GM12892 (cell line): ENCODE measurements around the gene COL20A1.

Experiments used
- POLR2A ChIP-seq: IDR thresholded peaks from 2 replicates; pipeline ENCODE4 v1.6.1; 2011; ENCODE audit warnings: low read depth, low read length, control low read depth
- POLR2AphosphoS5 ChIP-seq: IDR thresholded peaks from 2 replicates; pipeline ENCODE4 v1.6.1; 2011; ENCODE audit warnings: low read depth, low read length, control low read depth
- TAF1 ChIP-seq: IDR thresholded peaks from 2 replicates; pipeline ENCODE4 v1.6.1; 2011; ENCODE audit warnings: low read depth, mild to moderate bottlenecking, control low read depth, low read length, borderline replicate concordance

- TF ChIP-seq POLR2A (no peak), TAF1 (no peak), POLR2AphosphoS5 (no peak)
Observed at GRCh38 chr20:63292904-63293303, at the start of gene COL20A1.
